Endothelial cell of umbilical vein (primary cell): ENCODE data around the gene LCNL1. TPM values are rescaled to one million over a fixed set of nuclear protein-coding genes. Genes with fewer than 3 reads are reported as not detected.

ENCODE experiments used
- BruUV-seq: library from RNA; stranded (reverse); fragments of 400-500 nt; replicated peaks from 2 replicates; lab custom pipeline; 2021; lab: Mats Ljungman, UMichigan
- CTCF ChIA-PET: fragments of 300-600, 350-600 bp; sonication (Branson Sonifier 250); formaldehyde crosslinking; loops from one replicate; lab custom pipeline; 2021; ENCODE audit warnings: antibody characterized with exemption, inconsistent platforms; lab: Charles Lee
- POLR2A ChIA-PET: fragments of 300-600, 350-600 bp; sonication (Branson Sonifier 250); formaldehyde crosslinking; loops from one replicate; lab custom pipeline; 2021; ENCODE audit warnings: antibody characterized with exemption, inconsistent platforms; lab: Charles Lee
- DNase-seq: peaks from one replicate; pipeline ENCODE4 v3.0.0-alpha.2; 2011; ENCODE audit warnings: low read depth, low spot score
- FAIRE-seq: peaks from 2 replicates; lab custom pipeline; 2011; peaks lifted over from hg19 to GRCh38; lab: Jason Lieb, UNC
- H2AFZ ChIP-seq: 2 replicates; pipeline ENCODE4 v1.6.0; 2012; ENCODE audit warnings: low read depth, low read length, control low read depth, inconsistent platforms
- H3K27ac ChIP-seq: 2 replicates; pipeline ENCODE4 v1.5.1; 2011; ENCODE audit warnings: low read depth, mild to moderate bottlenecking, control low read depth, low read length, moderate library complexity; ENCODE audit not compliant: insufficient read depth
- H3K27me3 ChIP-seq, 2 experiments: 2 replicates each; pipeline versions ENCODE4 v1.6.0 to v1.6.1; 2011; ENCODE audit warnings: low read length in 2 of 2, mixed read lengths in 1 of 2; ENCODE audit not compliant: control insufficient read depth in 2 of 2, insufficient read depth in 2 of 2
- H3K36me3 ChIP-seq, 2 experiments: 2 replicates in 1 of 2; 3 replicates in 1 of 2; pipeline ENCODE4 v1.5.1; 2011; ENCODE audit warnings: low read length in 2 of 2, mild to moderate bottlenecking in 1 of 2, moderate library complexity in 1 of 2; ENCODE audit not compliant: control insufficient read depth in 2 of 2, insufficient read depth in 2 of 2; ENCODE audit errors: extremely low read depth in 1 of 2
- H3K4me1 ChIP-seq: 3 replicates; pipeline ENCODE4 v1.5.1; 2011; ENCODE audit warnings: mild to moderate bottlenecking, low read length; ENCODE audit not compliant: control insufficient read depth, insufficient read depth; ENCODE audit errors: extremely low read depth
- H3K4me2 ChIP-seq: 2 replicates; pipeline ENCODE4 v1.6.1; 2011; ENCODE audit warnings: low read length, control low read depth, mixed read lengths; ENCODE audit not compliant: insufficient read depth
- H3K4me3 ChIP-seq, 3 experiments: fragments of 200-600 bp in 1 of 3; sonication (generic), shearing (Covaris generic) in 1 of 3; replicated peaks in 1 of 3; 2 replicates each; pipeline ENCODE4 v1.5.1; 2011 to 2016; ENCODE audit warnings: control low read depth in 3 of 3, low read length in 3 of 3, mild to moderate bottlenecking in 2 of 3, inconsistent platforms in 1 of 3, low read depth in 1 of 3, moderate library complexity in 1 of 3; ENCODE audit not compliant: insufficient read depth in 1 of 3
- H3K79me2 ChIP-seq: 2 replicates; pipeline ENCODE4 v1.6.0; 2012; ENCODE audit warnings: low read length, inconsistent platforms; ENCODE audit not compliant: control insufficient read depth, insufficient read depth
- H3K9ac ChIP-seq: replicated peaks from 2 replicates; pipeline ENCODE3; 2011; ENCODE audit warnings: low read length, control low read depth; ENCODE audit not compliant: insufficient read depth; ENCODE audit errors: extremely low read depth
- H3K9me1 ChIP-seq: replicated peaks from 3 replicates; pipeline ENCODE4 v1.6.0; 2011; ENCODE audit warnings: mild to moderate bottlenecking, low read length; ENCODE audit not compliant: control insufficient read depth, insufficient read depth; ENCODE audit errors: extremely low read depth
- H3K9me3 ChIP-seq: replicated peaks from 2 replicates; pipeline ENCODE4 v1.5.1; 2012; ENCODE audit warnings: low read length, inconsistent platforms; ENCODE audit not compliant: control insufficient read depth, insufficient read depth
- H4K20me1 ChIP-seq: replicated peaks from 2 replicates; pipeline ENCODE3; 2011; ENCODE audit warnings: mild to moderate bottlenecking, low read length; ENCODE audit not compliant: control insufficient read depth, insufficient read depth; ENCODE audit errors: extremely low read depth
- CTCF ChIP-seq, 2 donors: IDR thresholded peaks; 1 replicate in 1 of 2; 2 replicates in 1 of 2; pipeline ENCODE4 v1.5.1; 2011; ENCODE audit warnings: low read length in 2 of 2, mild to moderate bottlenecking in 2 of 2, moderate library complexity in 2 of 2, control low read depth in 1 of 2, inconsistent platforms in 1 of 2, low read depth in 1 of 2; ENCODE audit not compliant: insufficient read depth in 1 of 2; ENCODE audit errors: extremely low read depth in 1 of 2
- EZH2 ChIP-seq: IDR thresholded peaks from 2 replicates; pipeline ENCODE4 v1.6.1; 2012; ENCODE audit warnings: borderline replicate concordance, low read depth, mild to moderate bottlenecking, moderate library complexity, low read length, inconsistent platforms; ENCODE audit not compliant: severe bottlenecking
- dilution Hi-C: fragments of 300-500 bp; cut with MboI; formaldehyde crosslinking; loops from one replicate; pipeline ENCODE4 v1.15.0; 2019; ENCODE audit warnings: low sequenced_read_pairs; ENCODE audit not compliant: extremely low pct_ligation_motif_present
- intact Hi-C: fragments of 100-400 bp; cut with micrococcal nuclease; formaldehyde crosslinking; loops from one replicate; pipeline ENCODE4 v1.10.0; 2022
- polyA plus RNA-seq, 4 experiments: library from polyadenylated mRNA; depleted of rRNA in 3 of 4; stranded (reverse) in 3 of 4; unstranded in 1 of 4; fragments of >200 nt; gene quantifications; 2 replicates each; pipeline versions ENCODE4 v1.2.1 to v1.2.3, GENCODE V29; 2011 to 2012; ENCODE audit warnings: missing spikeins in 1 of 4
- total RNA-seq: library from RNA; stranded (reverse); gene quantifications from 2 replicates; pipeline ENCODE4 v1.2.3, GENCODE V29; 2021

Gene LCNL1
- total and polyA plus RNA-seq, 2 donors (not counting 3 experiments of a cell fraction or from before 2014, with no cell fraction given): not detected

DNA sequence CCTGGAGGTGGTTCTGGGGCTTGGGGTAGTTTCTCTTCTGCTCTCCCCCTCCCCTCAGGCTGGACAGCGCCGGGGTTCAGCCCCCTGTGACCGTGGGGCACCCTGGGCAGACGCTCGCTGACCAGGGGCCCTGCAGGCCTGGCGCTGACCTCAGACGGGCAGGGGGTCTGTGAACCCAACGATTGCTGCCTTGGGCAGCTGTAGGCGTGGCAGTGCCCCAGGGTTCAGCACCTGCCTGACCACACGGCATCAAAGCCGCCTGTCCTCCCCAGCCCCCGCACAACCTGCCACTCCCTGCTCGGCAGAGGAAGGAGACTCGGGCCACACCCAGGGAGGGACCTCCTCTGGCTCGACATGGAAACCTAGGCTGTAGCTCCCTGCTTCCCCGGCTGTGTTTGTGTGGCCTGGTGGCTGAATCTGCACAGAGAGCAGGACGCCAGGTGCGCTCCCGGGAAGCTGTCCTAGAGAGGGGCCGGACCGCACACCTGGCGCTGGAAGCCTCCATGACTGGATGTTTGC lies 18.6 kb upstream of the LCNL1 start:
- BruUV-seq: no TSS peak
- POLR2A ChIA-PET: interaction anchor here (0.6 kb wide), 1 partner anchor 349 kb away, joined by 3 read pairs; no protein-coding TSS in a partner anchor
- no peak for FAIRE-seq

More for the DNA sequence above, 18.6 kb upstream of the LCNL1 start:
- H3K36me3 ChIP-seq: no peaks in the 10 kb centered on the region
- no peaks in the 10 kb centered on the region for H3K9me1 ChIP-seq
- no peaks in the 10 kb centered on the region for H4K20me1 ChIP-seq
- no peaks in the 10 kb centered on the region for H3K27me3 ChIP-seq
- intact Hi-C loops: no loop called here
- TF ChIP-seq EZH2 (no peak), CTCF (IDR thresholded peaks at IDR 0.05; ENCODE audit: extremely low read depth in 1 of 2, insufficient read depth in 1 of 2, low read depth in 1 of 2, low read length in 2 of 2) (no peak)
- H3K4me3 ChIP-seq: no peak overlapping the region
- no peaks in the 10 kb centered on the region for H3K79me2 ChIP-seq
- CTCF ChIA-PET: interaction anchor here (0.8 to 1.4 kb wide), 3 partner anchors 11 to 36 kb away, joined by 3 to 6 read pairs (median 4); no protein-coding TSS in a partner anchor
- dilution Hi-C loops: no loop called here
- no peaks in the 10 kb centered on the region for H3K9me3 ChIP-seq
- no peak overlapping the region for H2AFZ ChIP-seq
- no peaks in the 10 kb centered on the region for H3K4me1 ChIP-seq
- no peak overlapping the region for H3K4me2 ChIP-seq
- DNase-seq: no peak
- H3K9ac ChIP-seq: no peak overlapping the region
- no peak overlapping the region for H3K27ac ChIP-seq
